Measurements from ENCODE around the gene PRKACB.

PRKACB gene

DNA sequence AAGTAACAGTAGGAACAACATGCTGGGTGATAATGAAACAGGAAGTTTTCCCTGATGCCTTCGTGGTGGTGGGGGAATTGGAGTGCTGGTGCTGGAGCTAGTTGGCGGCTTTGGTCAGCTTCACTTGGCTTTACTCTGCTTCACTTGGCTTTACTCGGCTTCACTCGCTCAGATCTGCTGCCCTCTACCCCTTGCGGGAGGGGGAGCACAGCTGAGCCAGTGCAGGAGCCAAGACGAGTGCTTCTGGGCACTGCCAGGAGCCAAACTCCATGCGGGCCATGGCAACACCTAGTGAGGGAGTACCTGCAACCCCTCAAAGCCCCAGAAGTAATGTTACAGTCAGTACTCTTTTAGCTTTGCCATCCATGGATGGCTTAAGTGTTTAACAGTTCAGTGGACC lies 10.6 kb upstream of the PRKACB start:
- TF ChIP-seq, protein P1, sequence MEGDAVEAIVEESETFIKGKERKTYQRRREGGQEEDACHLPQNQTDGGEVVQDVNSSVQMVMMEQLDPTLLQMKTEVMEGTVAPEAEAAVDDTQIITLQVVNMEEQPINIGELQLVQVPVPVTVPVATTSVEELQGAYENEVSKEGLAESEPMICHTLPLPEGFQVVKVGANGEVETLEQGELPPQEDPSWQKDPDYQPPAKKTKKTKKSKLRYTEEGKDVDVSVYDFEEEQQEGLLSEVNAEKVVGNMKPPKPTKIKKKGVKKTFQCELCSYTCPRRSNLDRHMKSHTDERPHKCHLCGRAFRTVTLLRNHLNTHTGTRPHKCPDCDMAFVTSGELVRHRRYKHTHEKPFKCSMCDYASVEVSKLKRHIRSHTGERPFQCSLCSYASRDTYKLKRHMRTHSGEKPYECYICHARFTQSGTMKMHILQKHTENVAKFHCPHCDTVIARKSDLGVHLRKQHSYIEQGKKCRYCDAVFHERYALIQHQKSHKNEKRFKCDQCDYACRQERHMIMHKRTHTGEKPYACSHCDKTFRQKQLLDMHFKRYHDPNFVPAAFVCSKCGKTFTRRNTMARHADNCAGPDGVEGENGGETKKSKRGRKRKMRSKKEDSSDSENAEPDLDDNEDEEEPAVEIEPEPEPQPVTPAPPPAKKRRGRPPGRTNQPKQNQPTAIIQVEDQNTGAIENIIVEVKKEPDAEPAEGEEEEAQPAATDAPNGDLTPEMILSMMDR (IDR thresholded peaks at IDR 0.05; ENCODE audit: low read depth, low read length): no peak
- no peak overlapping the region for H3K4me3 ChIP-seq (replicated peaks in 1 of 2; ENCODE audit: low read depth in 2 of 2, low read length in 2 of 2)
- no peak for DNase-seq (ENCODE audit: low read depth in 2 of 2)

DNA sequence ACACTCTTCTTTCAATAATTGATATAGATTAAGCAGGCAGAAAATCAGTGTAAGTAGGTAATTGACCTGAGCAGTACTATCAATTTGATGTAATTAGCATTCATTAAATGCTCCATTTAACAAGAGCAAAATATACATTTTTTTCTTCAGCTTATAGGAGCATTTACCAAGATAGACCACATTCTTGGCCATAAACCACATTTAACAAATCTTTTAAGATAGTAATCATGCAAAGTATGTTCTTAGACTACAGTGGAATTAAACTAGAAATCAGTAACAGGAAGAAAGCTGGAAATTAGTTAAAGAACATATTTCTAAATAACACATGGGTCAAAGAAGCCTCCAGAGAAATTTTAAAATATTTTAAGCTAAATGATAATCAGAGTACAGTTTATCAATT lies 8.7 kb upstream of the PRKACB start:
- DNase-seq (ENCODE audit: low read depth in 2 of 2): no peak
- TF ChIP-seq, protein P1 (IDR thresholded peaks at IDR 0.05; ENCODE audit: low read depth, low read length): no peak
- H3K4me3 ChIP-seq (replicated peaks in 1 of 2; ENCODE audit: low read depth in 2 of 2, low read length in 2 of 2): no peak overlapping the region

DNA sequence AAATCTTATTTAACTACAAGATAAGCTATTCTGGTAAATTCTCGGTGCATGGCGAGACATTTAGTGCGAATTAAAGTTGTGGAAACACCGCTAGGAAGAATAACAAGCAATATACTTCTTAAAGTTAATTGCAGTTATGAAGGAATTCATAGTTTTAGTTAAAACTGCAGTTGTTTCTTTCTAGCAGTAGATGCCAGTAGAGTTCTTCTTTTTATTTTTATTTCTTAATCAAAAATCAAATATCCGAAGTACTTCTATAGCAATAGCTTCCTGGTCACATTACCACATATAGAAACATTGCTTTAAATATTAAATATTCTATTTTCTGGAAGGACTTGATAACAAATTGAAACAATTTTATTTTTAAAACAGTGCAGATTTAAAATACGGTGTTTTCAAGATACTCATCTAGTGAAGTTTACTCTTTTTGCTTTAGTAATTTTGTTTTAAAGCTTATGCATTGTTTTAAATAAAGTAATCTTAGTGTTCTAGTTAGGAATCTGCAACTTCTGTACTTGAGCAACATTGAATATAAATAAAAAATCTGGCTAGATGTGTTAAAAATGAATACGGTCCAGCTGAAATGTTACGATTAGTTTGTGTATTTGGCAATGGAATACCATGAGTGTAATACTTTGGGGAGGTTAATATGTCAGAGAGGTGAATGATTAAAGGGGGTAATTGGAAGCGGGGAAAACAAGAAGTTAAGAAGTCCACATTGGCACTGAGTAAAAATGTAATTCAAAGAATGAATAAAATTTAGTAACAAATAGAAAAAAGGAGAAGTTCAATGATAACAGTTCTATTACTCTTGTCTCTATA lies 2.7 kb upstream of the PRKACB start:
- TF ChIP-seq, protein P1 (IDR thresholded peaks at IDR 0.05; ENCODE audit: low read depth, low read length): peak; percentile 50
- peak; percentile 46 to 47 for DNase-seq (ENCODE audit: low read depth in 2 of 2)
- no peak overlapping the region for H3K4me3 ChIP-seq (replicated peaks in 1 of 2; ENCODE audit: low read depth in 2 of 2, low read length in 2 of 2)

DNA sequence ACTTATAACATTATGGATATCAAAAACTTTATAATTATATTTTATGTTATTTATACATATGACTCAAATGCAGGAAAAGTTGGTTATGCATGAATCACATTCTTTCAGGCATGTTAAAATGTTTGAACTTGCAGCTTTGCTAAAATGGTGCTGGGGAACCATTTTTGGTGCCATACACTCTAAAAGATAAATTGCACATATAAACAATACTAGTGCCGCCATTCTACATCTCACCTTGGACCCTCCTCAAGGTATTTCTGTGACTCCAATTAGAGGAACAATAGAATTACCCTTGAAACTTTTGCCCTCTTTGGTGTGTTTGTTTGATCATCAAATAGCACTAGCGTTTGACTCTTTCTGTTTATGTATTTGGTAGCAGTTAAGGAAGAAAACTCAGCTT lies 997 bp downstream of the PRKACB start:
- H3K4me3 ChIP-seq (replicated peaks in 1 of 2; ENCODE audit: low read depth in 2 of 2, low read length in 2 of 2): no peak overlapping the region

DNA sequence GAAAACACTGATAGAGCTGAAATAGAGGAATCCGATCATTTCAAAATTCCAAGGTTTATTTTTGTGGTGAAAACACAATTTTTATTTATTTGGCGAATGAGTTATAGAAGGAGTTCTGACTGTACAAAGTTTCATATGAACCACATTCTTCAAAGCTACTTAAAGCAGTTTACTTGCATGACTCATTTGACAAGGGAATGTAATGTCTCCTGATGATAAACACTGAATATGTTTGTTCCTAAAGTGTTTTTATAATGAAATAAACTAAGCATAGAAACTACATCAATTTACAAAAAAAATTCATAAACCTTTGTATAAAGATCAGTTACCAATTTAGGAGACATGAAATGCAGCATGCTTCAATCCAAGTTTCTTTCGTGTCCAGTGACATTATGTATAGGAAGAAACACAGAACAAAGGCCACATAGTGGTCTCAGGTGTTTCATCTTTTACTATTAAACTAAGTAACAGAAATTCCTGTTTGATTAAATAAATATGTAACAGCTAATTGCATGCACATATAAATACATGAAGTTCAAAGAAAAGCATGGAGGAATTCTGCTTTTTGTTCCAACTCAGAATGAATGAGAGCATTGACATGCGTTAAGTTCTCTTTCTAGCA lies 2.5 kb downstream of the PRKACB start:
- TF ChIP-seq, protein P1 (IDR thresholded peaks at IDR 0.05; ENCODE audit: low read depth, low read length): no peak
- DNase-seq (ENCODE audit: low read depth in 2 of 2): peak; percentile 54 to 82
- H3K4me3 ChIP-seq (replicated peaks in 1 of 2; ENCODE audit: low read depth in 2 of 2, low read length in 2 of 2): no peak overlapping the region

More for the DNA sequence above, 997 bp downstream of the PRKACB start:
- peak in 1 of 2 donors; percentile 31 for DNase-seq (ENCODE audit: low read depth in 2 of 2)
- TF ChIP-seq, protein P1 (IDR thresholded peaks at IDR 0.05; ENCODE audit: low read depth, low read length): no peak

DNA sequence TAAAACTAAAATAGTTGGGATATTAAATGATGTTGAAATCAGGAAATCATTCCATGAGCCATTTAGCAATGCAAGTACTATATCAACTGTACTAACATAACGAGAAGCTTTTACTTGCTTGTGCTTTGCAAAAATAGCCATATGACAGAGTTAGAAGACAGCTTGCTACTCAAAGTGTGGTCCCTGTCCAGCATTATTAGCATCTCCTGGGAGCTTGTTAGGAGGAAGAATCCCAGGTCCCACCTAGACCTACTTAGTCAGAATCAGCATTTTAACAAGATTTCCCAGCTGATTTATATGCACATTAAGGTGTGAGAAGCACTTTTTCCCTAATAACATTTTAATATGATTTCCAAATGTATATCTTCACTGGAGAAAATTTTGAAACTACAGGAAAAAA lies 4.7 kb downstream of the PRKACB start:
- DNase-seq (ENCODE audit: low read depth in 2 of 2): no peak
- no peak overlapping the region for H3K4me3 ChIP-seq (replicated peaks in 1 of 2; ENCODE audit: low read depth in 2 of 2, low read length in 2 of 2)
- TF ChIP-seq, protein P1 (IDR thresholded peaks at IDR 0.05; ENCODE audit: low read depth, low read length): no peak
